Measurements from ENCODE around the gene PTPRM. TPM values are rescaled to one million over a fixed set of nuclear protein-coding genes. Genes with fewer than 3 reads are reported as not detected.

PTPRM gene
- total and polyA plus RNA-seq, 4 donors: 9.2 to 23.0 (median 12.7) TPM

DNA sequence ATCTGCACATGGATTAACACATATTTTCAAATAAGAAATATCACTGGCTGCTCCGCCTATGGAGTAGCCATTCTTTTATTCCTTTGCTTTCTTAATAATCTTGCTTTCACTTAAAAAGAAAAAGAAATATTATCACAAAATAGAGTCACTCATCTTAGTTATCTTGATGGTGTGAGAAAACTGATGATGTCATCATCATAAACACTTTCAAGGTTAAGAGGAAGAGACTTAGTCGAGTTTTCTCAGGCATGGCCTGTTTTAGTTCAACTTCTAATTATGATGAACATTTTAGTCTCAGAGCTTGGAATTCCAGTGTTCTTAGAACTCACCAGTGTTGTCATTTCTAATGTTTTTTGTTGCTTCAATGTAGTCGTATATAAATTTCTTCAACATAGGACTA is 506.1 kb downstream of the PTPRM start (continued):
- TF ChIP-seq ZBTB33 (IDR thresholded peaks at IDR 0.05): no peak
- TF ChIP-seq, protein P1, sequence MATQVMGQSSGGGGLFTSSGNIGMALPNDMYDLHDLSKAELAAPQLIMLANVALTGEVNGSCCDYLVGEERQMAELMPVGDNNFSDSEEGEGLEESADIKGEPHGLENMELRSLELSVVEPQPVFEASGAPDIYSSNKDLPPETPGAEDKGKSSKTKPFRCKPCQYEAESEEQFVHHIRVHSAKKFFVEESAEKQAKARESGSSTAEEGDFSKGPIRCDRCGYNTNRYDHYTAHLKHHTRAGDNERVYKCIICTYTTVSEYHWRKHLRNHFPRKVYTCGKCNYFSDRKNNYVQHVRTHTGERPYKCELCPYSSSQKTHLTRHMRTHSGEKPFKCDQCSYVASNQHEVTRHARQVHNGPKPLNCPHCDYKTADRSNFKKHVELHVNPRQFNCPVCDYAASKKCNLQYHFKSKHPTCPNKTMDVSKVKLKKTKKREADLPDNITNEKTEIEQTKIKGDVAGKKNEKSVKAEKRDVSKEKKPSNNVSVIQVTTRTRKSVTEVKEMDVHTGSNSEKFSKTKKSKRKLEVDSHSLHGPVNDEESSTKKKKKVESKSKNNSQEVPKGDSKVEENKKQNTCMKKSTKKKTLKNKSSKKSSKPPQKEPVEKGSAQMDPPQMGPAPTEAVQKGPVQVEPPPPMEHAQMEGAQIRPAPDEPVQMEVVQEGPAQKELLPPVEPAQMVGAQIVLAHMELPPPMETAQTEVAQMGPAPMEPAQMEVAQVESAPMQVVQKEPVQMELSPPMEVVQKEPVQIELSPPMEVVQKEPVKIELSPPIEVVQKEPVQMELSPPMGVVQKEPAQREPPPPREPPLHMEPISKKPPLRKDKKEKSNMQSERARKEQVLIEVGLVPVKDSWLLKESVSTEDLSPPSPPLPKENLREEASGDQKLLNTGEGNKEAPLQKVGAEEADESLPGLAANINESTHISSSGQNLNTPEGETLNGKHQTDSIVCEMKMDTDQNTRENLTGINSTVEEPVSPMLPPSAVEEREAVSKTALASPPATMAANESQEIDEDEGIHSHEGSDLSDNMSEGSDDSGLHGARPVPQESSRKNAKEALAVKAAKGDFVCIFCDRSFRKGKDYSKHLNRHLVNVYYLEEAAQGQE (IDR thresholded peaks at IDR 0.05): no peak

- no peak for TF ChIP-seq HNF4A (conservative IDR thresholded peaks at IDR 0.05)
- TF ChIP-seq, protein P2, sequence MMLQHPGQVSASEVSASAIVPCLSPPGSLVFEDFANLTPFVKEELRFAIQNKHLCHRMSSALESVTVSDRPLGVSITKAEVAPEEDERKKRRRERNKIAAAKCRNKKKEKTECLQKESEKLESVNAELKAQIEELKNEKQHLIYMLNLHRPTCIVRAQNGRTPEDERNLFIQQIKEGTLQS (IDR thresholded peaks at IDR 0.05): no peak
- TF ChIP-seq SP1 (IDR thresholded peaks at IDR 0.05): no peak
- TF ChIP-seq HNF4G (IDR thresholded peaks at IDR 0.05): no peak
- TF ChIP-seq RXRA (IDR thresholded peaks at IDR 0.05): no peak
- TF ChIP-seq TAF1 (conservative IDR thresholded peaks at IDR 0.05): no peak
- no peak for TF ChIP-seq EGR1 (IDR thresholded peaks at IDR 0.05; ENCODE audit: low read depth in 2 of 2)
- TF ChIP-seq RAD21 (IDR thresholded peaks at IDR 0.05): no peak
- TF ChIP-seq YY1 (IDR thresholded peaks at IDR 0.05): no peak
- no peak for TF ChIP-seq JUND (IDR thresholded peaks at IDR 0.05)
- TF ChIP-seq, protein P1 (IDR thresholded peaks at IDR 0.05): no peak
- no peak for TF ChIP-seq GABPA (IDR thresholded peaks at IDR 0.05 in 1 of 2, conservative IDR thresholded peaks at IDR 0.05 in 1 of 2)
- TF ChIP-seq FOXA2 (IDR thresholded peaks at IDR 0.05): no peak
- TF ChIP-seq CTCF (IDR thresholded peaks at IDR 0.05; ENCODE audit: low read depth, low read length, missing input control): no peak
- no peak for TF ChIP-seq NR2F2 (IDR thresholded peaks at IDR 0.05)
- TF ChIP-seq ZBTB33 (IDR thresholded peaks at IDR 0.05): no peak
- no peak for TF ChIP-seq MAX (IDR thresholded peaks at IDR 0.05)
- no peak for TF ChIP-seq FOXA1 (IDR thresholded peaks at IDR 0.05)
- Histone ChIP-seq H3K4me1 (ENCODE audit: control insufficient read depth in 4 of 4, insufficient read depth in 4 of 4, low read length in 3 of 4) (no peaks in the 10 kb centered on the region), H3K27me3 (ENCODE audit: control insufficient read depth in 4 of 4, insufficient read depth in 4 of 4, low read length in 3 of 4) (no peaks in the 10 kb centered on the region), H3K27ac (ENCODE audit: low read depth in 1 of 2, low read length in 2 of 2) (no peak overlapping the region), H3K36me3 (ENCODE audit: control insufficient read depth in 4 of 4, insufficient read depth in 3 of 4, low read depth in 1 of 4, low read length in 3 of 4) (no peaks in the 10 kb centered on the region), H3K4me3 (ENCODE audit: low read depth in 1 of 3, low read length in 3 of 3) (no peak overlapping the region), H3K9ac (ENCODE audit: low read depth in 1 of 2, low read length in 2 of 2) (no peak overlapping the region), H3K9me3 (ENCODE audit: control insufficient read depth in 4 of 4, low read length in 3 of 4) (no peaks in the 10 kb centered on the region)
- DNase-seq (ENCODE audit: low spot score): no peak
Observed at GRCh38 chr18:8080092-8080491, 513.0 kb downstream of the PTPRM start.
